OCI-LY3 (cell line): ENCODE data around the gene CPOX.

Experiments
- H2AFZ ChIP-seq: fragments of 200-600, 300-600 bp; shearing (Covaris generic); 2 replicates; pipeline ENCODE4 v1.6.0; 2014; ENCODE audit warnings: antibody characterized with exemption, low read depth, low read length
- H3K27ac ChIP-seq: fragments of 200-600, 300-600 bp; sonication (generic); 2 replicates; pipeline ENCODE4 v1.5.1; 2014; ENCODE audit warnings: mild to moderate bottlenecking, low read length, moderate library complexity, mixed read lengths
- H3K27me3 ChIP-seq: fragments of 200-600, 300-600 bp; sonication (generic); 2 replicates; pipeline ENCODE4 v1.6.1; 2014; ENCODE audit warnings: low read depth, low read length, mixed read lengths
- H3K36me3 ChIP-seq: fragments of 200-600, 300-600 bp; sonication (generic); replicated peaks from 2 replicates; pipeline ENCODE3; 2014; ENCODE audit warnings: low read depth, low read length, mixed read lengths
- H3K4me1 ChIP-seq: fragments of 300-600, 200-600 bp; sonication (generic); 2 replicates; pipeline ENCODE4 v1.6.1; 2014; ENCODE audit warnings: low read length, mixed read lengths
- H3K4me2 ChIP-seq: fragments of 200-600, 300-600 bp; sonication (generic); 2 replicates; pipeline ENCODE4 v1.6.1; 2014; ENCODE audit warnings: low read length, mixed read lengths
- H3K4me3 ChIP-seq: fragments of 300-600, 200-600 bp; sonication (generic); 2 replicates; pipeline ENCODE4 v1.5.1; 2014; ENCODE audit warnings: antibody characterized with exemption, mild to moderate bottlenecking, low read length, moderate library complexity
- H3K79me2 ChIP-seq: fragments of 300-600, 200-600 bp; shearing (Covaris generic); 2 replicates; pipeline ENCODE4 v1.6.1; 2014; ENCODE audit warnings: mild to moderate bottlenecking, low read length, mixed read lengths
- H3K9ac ChIP-seq: fragments of 300-600, 200-600 bp; shearing (Covaris generic); 2 replicates; pipeline ENCODE4 v1.6.0; 2014; ENCODE audit warnings: mild to moderate bottlenecking, low read length, moderate library complexity
- H3K9me3 ChIP-seq: fragments of 200-600, 300-600 bp; shearing (Covaris generic); 2 replicates; pipeline ENCODE4 v1.6.1; 2014; ENCODE audit warnings: low read length, mixed read lengths; ENCODE audit not compliant: insufficient read depth
- H4K20me1 ChIP-seq: fragments of 200-600, 300-600 bp; sonication (generic); 2 replicates; pipeline ENCODE4 v1.6.1; 2016; ENCODE audit warnings: low read length, mixed read lengths; ENCODE audit not compliant: insufficient read depth
- CTCF ChIP-seq: fragments of 200-600, 300-600 bp; sonication (generic); IDR thresholded peaks from 2 replicates; pipeline ENCODE4 v1.5.1; 2014; ENCODE audit warnings: antibody characterized with exemption, low read length, low read depth
- EZH2phosphoT487 ChIP-seq: fragments of 200-600 bp; shearing (Covaris generic); IDR thresholded peaks from 2 replicates; pipeline ENCODE4 v1.6.1; 2018; ENCODE audit warnings: antibody characterized with exemption, mixed run types, low read depth

The CPOX gene

GRCh38 chr3:98603580-98603979 lies 10.2 kb upstream of the CPOX start:
- TF ChIP-seq EZH2phosphoT487 (no peak), CTCF (no peak)
- Histone ChIP-seq H3K9ac (no peak overlapping the region), H3K4me1 (peaks cover 16% of the 10 kb centered on the region)

GRCh38 chr3:98602078-98602678 lies 8.8 kb upstream of the CPOX start:
- H3K27me3 ChIP-seq: 0 out of 2 replicates have a peak, but pooled peaks cover 3% of the 10 kb centered on the region
- no peak overlapping the region for H3K9ac ChIP-seq
- no peaks in the 10 kb centered on the region; the same call in 1 of the 2 replicates for H3K9me3 ChIP-seq
- no peak overlapping the region for H3K4me3 ChIP-seq
- no peak overlapping the region for H3K4me2 ChIP-seq
- H3K79me2 ChIP-seq: no peaks in the 10 kb centered on the region
- H3K27ac ChIP-seq: no peak overlapping the region
- H2AFZ ChIP-seq: no peak overlapping the region
- no peak for TF ChIP-seq EZH2phosphoT487
- peak; percentile 94 for TF ChIP-seq CTCF
- H3K4me1 ChIP-seq: peaks cover 18% of the 10 kb centered on the region
- no peaks in the 10 kb centered on the region for H4K20me1 ChIP-seq
- H3K36me3 ChIP-seq: no peaks in the 10 kb centered on the region

More at GRCh38 chr3:98603580-98603979, 10.2 kb upstream of the CPOX start:
- no peaks in the 10 kb centered on the region for H3K36me3 ChIP-seq
- no peak overlapping the region for H3K27ac ChIP-seq
- no peak overlapping the region for H2AFZ ChIP-seq
- no peaks in the 10 kb centered on the region for H3K79me2 ChIP-seq
- H3K4me3 ChIP-seq: no peak overlapping the region
- H3K4me2 ChIP-seq: no peak overlapping the region
- H3K9me3 ChIP-seq: no peaks in the 10 kb centered on the region; the same call in 1 of the 2 replicates
- H3K27me3 ChIP-seq: no peaks in the 10 kb centered on the region
- H4K20me1 ChIP-seq: no peaks in the 10 kb centered on the region

GRCh38 chr3:98601180-98601579 lies 7.8 kb upstream of the CPOX start:
- Histone ChIP-seq H3K4me1 (peaks cover 23% of the 10 kb centered on the region), H3K27ac (no peak overlapping the region), H3K9ac (no peak overlapping the region), H3K4me2 (no peak overlapping the region), H3K27me3 (0 out of 2 replicates have a peak, but pooled peaks cover 3% of the 10 kb centered on the region), H3K4me3 (no peak overlapping the region), H3K79me2 (no peaks in the 10 kb centered on the region), H2AFZ (no peak overlapping the region), H3K36me3 (no peaks in the 10 kb centered on the region), H3K9me3 (no peaks in the 10 kb centered on the region), H4K20me1 (no peaks in the 10 kb centered on the region)
- TF ChIP-seq EZH2phosphoT487 (no peak), CTCF (no peak)

GRCh38 chr3:98600412-98601095 lies 7.1 kb upstream of the CPOX start:
- no peak overlapping the region for H3K4me3 ChIP-seq
- H3K27me3 ChIP-seq: 0 out of 2 replicates have a peak, but pooled peaks cover 3% of the 10 kb centered on the region
- no peaks in the 10 kb centered on the region for H3K79me2 ChIP-seq
- H3K36me3 ChIP-seq: no peaks in the 10 kb centered on the region
- peak overlapping the region; percentile 38 for H3K4me2 ChIP-seq
- no peak overlapping the region for H3K9ac ChIP-seq
- peaks cover 23% of the 10 kb centered on the region for H3K4me1 ChIP-seq
- no peaks in the 10 kb centered on the region for H3K9me3 ChIP-seq
- TF ChIP-seq CTCF (no peak), EZH2phosphoT487 (no peak)
- H4K20me1 ChIP-seq: no peaks in the 10 kb centered on the region
- no peak overlapping the region for H3K27ac ChIP-seq
- no peak overlapping the region for H2AFZ ChIP-seq
